ENCODE results near the gene TIAM2. TPM values are rescaled to one million over a fixed set of nuclear protein-coding genes. Genes with fewer than 3 reads are reported as not detected.
"Not testable (repeated sequence)": the region's sequence is repeated elsewhere in the genome, so short reads cannot be mapped to it uniquely, and the experiment has no call there.

Gene TIAM2
- total and polyA plus RNA-seq, 10 donors: 4.3 to 21.9 (median 12.9) TPM

DNA sequence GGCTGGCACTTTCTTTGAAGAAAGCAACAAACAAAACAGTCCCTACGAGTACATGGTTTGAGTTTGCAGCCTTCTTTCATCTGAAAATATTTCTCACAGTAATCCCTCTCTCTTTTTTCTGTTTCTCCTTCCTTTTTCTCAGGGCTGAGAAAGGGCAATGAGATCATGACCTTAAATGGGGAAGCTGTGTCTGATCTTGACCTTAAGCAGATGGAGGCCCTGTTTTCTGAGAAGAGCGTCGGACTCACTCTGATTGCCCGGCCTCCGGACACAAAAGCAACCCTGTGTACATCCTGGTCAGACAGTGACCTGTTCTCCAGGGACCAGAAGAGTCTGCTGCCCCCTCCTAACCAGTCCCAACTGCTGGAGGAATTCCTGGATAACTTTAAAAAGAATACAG, 188.0 kb downstream of the TIAM2 start:
- no peaks in the 10 kb centered on the region for H3K36me3 ChIP-seq
- no peaks in the 10 kb centered on the region for H3K27me3 ChIP-seq (replicated peaks in 1 of 7)
- H3K4me3 ChIP-seq: no peak overlapping the region
- TF ChIP-seq POLR2A (IDR thresholded peaks at IDR 0.05) (no peak), POLR2AphosphoS5 (IDR thresholded peaks at IDR 0.05) (no peak)
- TF ChIP-seq, protein P1, sequence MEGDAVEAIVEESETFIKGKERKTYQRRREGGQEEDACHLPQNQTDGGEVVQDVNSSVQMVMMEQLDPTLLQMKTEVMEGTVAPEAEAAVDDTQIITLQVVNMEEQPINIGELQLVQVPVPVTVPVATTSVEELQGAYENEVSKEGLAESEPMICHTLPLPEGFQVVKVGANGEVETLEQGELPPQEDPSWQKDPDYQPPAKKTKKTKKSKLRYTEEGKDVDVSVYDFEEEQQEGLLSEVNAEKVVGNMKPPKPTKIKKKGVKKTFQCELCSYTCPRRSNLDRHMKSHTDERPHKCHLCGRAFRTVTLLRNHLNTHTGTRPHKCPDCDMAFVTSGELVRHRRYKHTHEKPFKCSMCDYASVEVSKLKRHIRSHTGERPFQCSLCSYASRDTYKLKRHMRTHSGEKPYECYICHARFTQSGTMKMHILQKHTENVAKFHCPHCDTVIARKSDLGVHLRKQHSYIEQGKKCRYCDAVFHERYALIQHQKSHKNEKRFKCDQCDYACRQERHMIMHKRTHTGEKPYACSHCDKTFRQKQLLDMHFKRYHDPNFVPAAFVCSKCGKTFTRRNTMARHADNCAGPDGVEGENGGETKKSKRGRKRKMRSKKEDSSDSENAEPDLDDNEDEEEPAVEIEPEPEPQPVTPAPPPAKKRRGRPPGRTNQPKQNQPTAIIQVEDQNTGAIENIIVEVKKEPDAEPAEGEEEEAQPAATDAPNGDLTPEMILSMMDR (IDR thresholded peaks at IDR 0.05 in 8 of 11, conservative IDR thresholded peaks at IDR 0.05 in 3 of 11): no peak
- DNase-seq: no peak
- intact Hi-C loops (cut with DNase I; ENCODE audit: low total_unique reads): no loop called here
- no peaks in the 10 kb centered on the region for H3K9me3 ChIP-seq
- peaks cover 0 to 31% (median 15%) of the 10 kb centered on the region in 6 donors for H3K4me1 ChIP-seq
- peak overlapping the region in 3 of 8 donors; percentile 28 to 52 (median 37) for H3K27ac ChIP-seq
- WGBS, 5 donors: 35 to 74% (median 47%) methylated on average over 5 of the region's 5 CpGs

- H3K36me3 ChIP-seq; H3K27me3 ChIP-seq (replicated peaks in 1 of 7); DNase-seq; H3K4me3 ChIP-seq; H3K9me3 ChIP-seq; H3K27ac ChIP-seq; intact Hi-C loops (cut with DNase I; ENCODE audit: low total_unique reads): not testable (repeated sequence)
- 84 to 98% (median 88%) methylated on average over 9 of the region's 9 CpGs for WGBS, 5 donors
- H3K4me1 ChIP-seq: peaks cover 0 to 31% (median 15%) of the 10 kb centered on the region in 6 donors
These were observed 189.9 kb downstream of the TIAM2 start for GRCh38 chr6:155185041-155185440.

GRCh38 chr6:155185544-155185943, 190.4 kb downstream of the TIAM2 start:
- Histone ChIP-seq H3K27me3 (replicated peaks in 1 of 7) (no peaks in the 10 kb centered on the region), H3K4me1 (peaks cover 0 to 31% (median 15%) of the 10 kb centered on the region in 6 donors), H3K9me3 (no peaks in the 10 kb centered on the region), H3K27ac (no peak overlapping the region), H3K36me3 (no peaks in the 10 kb centered on the region), H3K4me3 (no peak overlapping the region)
- no peak for DNase-seq
- WGBS, 5 donors: 86 to 98% (median 94%) methylated on average over 6 of the region's 6 CpGs
- intact Hi-C loops (cut with DNase I; ENCODE audit: low total_unique reads): no loop called here
- no peak for TF ChIP-seq POLR2AphosphoS5 (IDR thresholded peaks at IDR 0.05)
- TF ChIP-seq, protein P1 (IDR thresholded peaks at IDR 0.05 in 8 of 11, conservative IDR thresholded peaks at IDR 0.05 in 3 of 11): no peak

DNA sequence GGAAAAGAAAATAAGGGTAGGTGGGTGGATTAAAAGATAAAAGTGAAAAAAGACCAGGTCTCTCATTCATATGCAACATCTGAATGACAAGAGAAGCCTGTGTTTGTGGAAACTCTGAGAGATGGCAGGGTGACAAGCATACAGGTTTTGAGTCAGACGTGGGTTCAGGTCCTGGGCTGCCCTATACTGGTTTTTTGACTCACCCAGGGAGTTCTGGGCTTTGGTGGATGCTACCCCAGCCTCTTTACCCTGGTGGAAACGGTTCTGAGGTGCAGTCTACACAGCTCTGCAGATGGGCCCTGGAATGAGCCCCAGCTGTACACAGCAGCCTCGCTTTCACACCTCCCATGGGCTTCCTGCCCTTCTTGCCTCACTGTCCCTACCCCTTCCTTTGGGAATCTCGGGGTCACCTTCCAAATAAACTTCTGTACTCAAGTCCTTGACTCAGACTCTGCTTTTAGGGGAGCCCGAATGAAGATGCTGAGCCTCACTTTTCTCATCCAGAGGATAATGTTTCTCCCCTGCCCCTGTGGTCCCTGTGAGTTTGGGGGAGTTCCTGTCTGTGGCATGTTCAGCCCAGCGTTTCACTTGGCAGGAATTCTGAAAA, 191.0 kb downstream of the TIAM2 start:
- TF ChIP-seq POLR2AphosphoS5 (IDR thresholded peaks at IDR 0.05) (no peak), POLR2A (IDR thresholded peaks at IDR 0.05) (no peak)
- TF ChIP-seq, protein P1 (IDR thresholded peaks at IDR 0.05 in 8 of 11, conservative IDR thresholded peaks at IDR 0.05 in 3 of 11): no peak
- intact Hi-C loops (cut with DNase I; ENCODE audit: low total_unique reads): no loop called here
- Histone ChIP-seq H3K27me3 (replicated peaks in 1 of 7) (no peaks in the 10 kb centered on the region), H3K4me3 (no peak overlapping the region), H3K9me3 (no peaks in the 10 kb centered on the region), H3K4me1 (peaks cover 0 to 31% (median 15%) of the 10 kb centered on the region in 6 donors), H3K27ac (no peak overlapping the region), H3K36me3 (no peaks in the 10 kb centered on the region)
- DNase-seq: no peak
- WGBS, 5 donors: 51 to 62% (median 51%) methylated on average over 6 of the region's 6 CpGs

Data from spleen (tissue), 11 donors.